ENCODE data around the gene SP1.

Gene SP1

DNA sequence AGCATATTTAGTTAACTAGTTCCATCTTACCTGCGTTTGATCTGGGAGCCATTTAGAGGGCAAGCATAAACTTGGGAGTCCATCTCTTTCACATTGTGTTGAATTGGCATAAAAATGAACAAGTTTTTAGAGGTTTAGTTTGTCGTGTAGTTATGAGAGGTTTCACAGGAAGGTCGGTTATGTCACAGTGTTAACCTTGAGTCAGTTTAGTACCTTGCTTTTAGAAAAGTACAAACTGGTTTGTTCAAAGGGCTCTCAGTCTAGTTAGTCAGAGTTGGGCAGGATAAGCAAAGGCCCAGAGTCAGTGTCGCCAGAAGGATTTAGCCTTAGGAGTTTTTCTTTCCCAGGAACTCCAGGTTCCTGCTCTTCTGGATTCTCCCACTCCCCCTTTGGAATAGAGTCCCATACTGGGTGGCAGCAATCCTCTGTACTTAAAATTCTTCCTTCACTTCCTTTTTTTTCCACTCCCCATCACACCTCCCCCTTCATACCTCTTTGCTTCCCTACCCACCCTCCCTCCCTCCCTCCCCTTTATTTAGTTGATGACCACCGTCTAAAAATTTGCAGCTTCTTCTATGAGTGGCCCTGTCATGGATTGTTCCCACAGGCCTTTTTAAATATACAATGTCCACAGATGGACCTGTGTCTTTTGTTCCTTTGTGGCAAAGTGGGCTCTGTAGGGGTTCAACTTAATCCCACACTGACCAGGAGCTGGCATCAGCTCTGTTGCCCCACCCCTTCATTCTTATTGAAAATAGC is 84.0 kb downstream of the SP1 start:
- no peak overlapping the region for H3K4me3 ChIP-seq (ENCODE audit: low read depth, low read length)
- no peak for TF ChIP-seq POLR2A (IDR thresholded peaks at IDR 0.05; ENCODE audit: extremely low read depth, insufficient read length)
- TF ChIP-seq, protein P1, sequence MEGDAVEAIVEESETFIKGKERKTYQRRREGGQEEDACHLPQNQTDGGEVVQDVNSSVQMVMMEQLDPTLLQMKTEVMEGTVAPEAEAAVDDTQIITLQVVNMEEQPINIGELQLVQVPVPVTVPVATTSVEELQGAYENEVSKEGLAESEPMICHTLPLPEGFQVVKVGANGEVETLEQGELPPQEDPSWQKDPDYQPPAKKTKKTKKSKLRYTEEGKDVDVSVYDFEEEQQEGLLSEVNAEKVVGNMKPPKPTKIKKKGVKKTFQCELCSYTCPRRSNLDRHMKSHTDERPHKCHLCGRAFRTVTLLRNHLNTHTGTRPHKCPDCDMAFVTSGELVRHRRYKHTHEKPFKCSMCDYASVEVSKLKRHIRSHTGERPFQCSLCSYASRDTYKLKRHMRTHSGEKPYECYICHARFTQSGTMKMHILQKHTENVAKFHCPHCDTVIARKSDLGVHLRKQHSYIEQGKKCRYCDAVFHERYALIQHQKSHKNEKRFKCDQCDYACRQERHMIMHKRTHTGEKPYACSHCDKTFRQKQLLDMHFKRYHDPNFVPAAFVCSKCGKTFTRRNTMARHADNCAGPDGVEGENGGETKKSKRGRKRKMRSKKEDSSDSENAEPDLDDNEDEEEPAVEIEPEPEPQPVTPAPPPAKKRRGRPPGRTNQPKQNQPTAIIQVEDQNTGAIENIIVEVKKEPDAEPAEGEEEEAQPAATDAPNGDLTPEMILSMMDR (IDR thresholded peaks at IDR 0.05; ENCODE audit: low read depth, low read length), result no peak
- no peak for TF ChIP-seq MYC (IDR thresholded peaks at IDR 0.05; ENCODE audit: low read depth, low read length)
- TF ChIP-seq, protein P2, sequence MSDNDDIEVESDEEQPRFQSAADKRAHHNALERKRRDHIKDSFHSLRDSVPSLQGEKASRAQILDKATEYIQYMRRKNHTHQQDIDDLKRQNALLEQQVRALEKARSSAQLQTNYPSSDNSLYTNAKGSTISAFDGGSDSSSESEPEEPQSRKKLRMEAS (IDR thresholded peaks at IDR 0.05; ENCODE audit: low read depth, low read length), result no peak
- no peak for DNase-seq (ENCODE audit: low read depth)

DNA sequence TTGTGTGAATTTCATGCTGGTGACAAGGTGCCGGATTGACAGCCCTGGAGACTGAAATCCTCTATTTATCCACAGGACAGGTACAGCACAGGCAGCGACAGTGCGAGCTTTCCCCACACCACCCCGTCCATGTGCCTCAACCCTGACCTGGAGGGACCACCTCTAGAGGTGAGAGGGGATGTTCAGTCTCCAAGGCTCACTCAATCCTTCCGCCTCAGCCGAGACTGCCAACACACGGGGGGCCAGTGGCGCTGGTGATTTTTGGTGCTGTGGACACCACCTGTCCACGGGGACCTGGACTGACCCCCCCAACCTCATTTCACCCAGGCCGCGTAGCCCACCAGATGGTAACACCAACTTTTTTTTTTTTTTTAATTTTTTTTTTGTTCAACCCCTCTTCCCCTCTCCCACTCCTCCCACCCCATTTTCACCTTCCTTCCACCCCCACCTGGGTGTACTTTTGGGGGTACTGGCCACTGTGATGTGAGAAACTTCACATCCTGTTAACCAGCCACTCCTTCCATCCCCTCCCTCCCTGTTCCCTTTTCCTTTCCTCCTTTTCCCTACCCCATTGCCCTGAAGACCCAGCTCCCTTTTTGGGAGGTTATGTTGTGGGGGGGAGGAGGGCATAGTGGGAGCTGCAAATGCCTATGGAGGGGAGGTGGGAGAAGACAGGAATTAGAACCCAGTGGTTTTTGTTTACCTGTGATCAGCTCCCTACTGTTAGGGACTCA is 84.9 kb downstream of the SP1 start:
- no peak for DNase-seq (ENCODE audit: low read depth)
- TF ChIP-seq, protein P1 (IDR thresholded peaks at IDR 0.05; ENCODE audit: low read depth, low read length), result no peak
- TF ChIP-seq MYC (IDR thresholded peaks at IDR 0.05; ENCODE audit: low read depth, low read length) (no peak), POLR2A (IDR thresholded peaks at IDR 0.05; ENCODE audit: extremely low read depth, insufficient read length) (no peak)
- TF ChIP-seq, protein P2 (IDR thresholded peaks at IDR 0.05; ENCODE audit: low read depth, low read length), result no peak
- no peak overlapping the region for H3K4me3 ChIP-seq (ENCODE audit: low read depth, low read length)

DNA sequence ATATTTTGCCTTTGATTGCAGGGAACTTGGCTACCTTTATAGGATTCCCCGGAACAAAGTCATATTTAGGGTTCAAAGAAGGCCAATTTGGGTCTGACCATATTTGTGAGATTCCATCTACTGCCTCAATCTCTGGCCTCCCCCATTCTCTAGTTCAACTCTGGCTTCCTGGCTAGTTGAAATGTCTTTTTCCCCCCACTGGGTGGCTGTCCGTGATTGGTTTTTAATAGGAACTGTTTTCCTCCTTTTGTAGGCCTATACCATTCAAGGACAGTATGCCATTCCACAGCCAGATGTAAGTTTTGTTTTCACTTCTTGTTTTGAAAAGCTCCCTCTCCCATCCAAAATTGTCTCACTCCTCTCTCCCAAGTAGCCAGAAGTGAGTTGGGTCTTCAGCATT is 85.7 kb downstream of the SP1 start:
- DNase-seq (ENCODE audit: low read depth), result no peak
- no peak for TF ChIP-seq MYC (IDR thresholded peaks at IDR 0.05; ENCODE audit: low read depth, low read length)
- TF ChIP-seq POLR2A (IDR thresholded peaks at IDR 0.05; ENCODE audit: extremely low read depth, insufficient read length), result no peak
- TF ChIP-seq, protein P2 (IDR thresholded peaks at IDR 0.05; ENCODE audit: low read depth, low read length), result no peak
- TF ChIP-seq, protein P1 (IDR thresholded peaks at IDR 0.05; ENCODE audit: low read depth, low read length), result no peak
- H3K4me3 ChIP-seq (ENCODE audit: low read depth, low read length), result no peak overlapping the region
